ENCODE data around the gene SPDEF. TPM values are rescaled to one million over a fixed set of nuclear protein-coding genes. Genes with fewer than 3 reads are reported as not detected.

Gene SPDEF
- total and polyA plus RNA-seq, 10 of the 15 experiments (the other 5 are each of a cell fraction or from before 2014, with no cell fraction given): not detected

- RAD21 ChIA-PET (ENCODE audit: unreplicated experiment): no interaction called here
- no peak overlapping the region for H2AFZ ChIP-seq (ENCODE audit: control insufficient read depth, low read depth, low read length)
- no peak overlapping the region for H3K4me2 ChIP-seq (ENCODE audit: control insufficient read depth, insufficient read depth)
- no peaks in the 10 kb centered on the region for H3K36me3 ChIP-seq (ENCODE audit: control insufficient read depth in 2 of 2, insufficient read depth in 2 of 2, low read length in 1 of 2)
- SMC1A ChIA-PET (ENCODE audit: uncharacterized antibody, unreplicated experiment): interaction anchor here (0.8 to 1.1 kb wide), 2 partner anchors 33 to 190 kb away, joined by 3 read pairs; no protein-coding TSS in a partner anchor
- no TSS peak for BruUV-seq (replicated peaks)
- intact Hi-C loops (cut with micrococcal nuclease; ENCODE audit: unreplicated experiment): no loop called here
- no peak for TF ChIP-seq SMAD1 (IDR thresholded peaks at IDR 0.05; ENCODE audit: low read depth, partially characterized antibody)
- TF ChIP-seq EGR1 (IDR thresholded peaks at IDR 0.05; ENCODE audit: borderline replicate concordance in 1 of 2, low read depth in 2 of 2, low read length in 2 of 2): no peak
- no peak for TF ChIP-seq FOXK2 (IDR thresholded peaks at IDR 0.05)
- no peak for TF ChIP-seq ZBED1 (IDR thresholded peaks at IDR 0.05; ENCODE audit: borderline replicate concordance)
- no peak for TF ChIP-seq WRNIP1 (IDR thresholded peaks at IDR 0.05; ENCODE audit: borderline replicate concordance, low read depth, low read length)
- TF ChIP-seq TCF3 (IDR thresholded peaks at IDR 0.05; ENCODE audit: borderline replicate concordance, insufficient read depth, low read depth, low read length): no peak
- TF ChIP-seq STAT1 (conservative IDR thresholded peaks at IDR 0.05): no peak
- TF ChIP-seq PBX3 (IDR thresholded peaks at IDR 0.05; ENCODE audit: insufficient replicate concordance, low read depth, low read length): no peak
- no peak for TF ChIP-seq YY1 (IDR thresholded peaks at IDR 0.05; ENCODE audit: low read depth, low read length)
- no peak for TF ChIP-seq NR2F1 (conservative IDR thresholded peaks at IDR 0.05)
- no peak for TF ChIP-seq BCL3 (IDR thresholded peaks at IDR 0.05; ENCODE audit: borderline replicate concordance, insufficient read depth, low read depth, low read length, poor library complexity, severe bottlenecking)
- TF ChIP-seq NFIC (IDR thresholded peaks at IDR 0.05; ENCODE audit: low read depth, low read length): no peak
- no peaks in the 10 kb centered on the region; the same call in 1 of the 2 replicates for H4K20me1 ChIP-seq (ENCODE audit: control insufficient read depth, insufficient read depth)
- no peaks in the 10 kb centered on the region for H3K79me2 ChIP-seq (ENCODE audit: control insufficient read depth, insufficient read depth, low read length)
- no peak overlapping the region for H3K9ac ChIP-seq (ENCODE audit: control insufficient read depth, insufficient read depth, low read length)
- no peaks in the 10 kb centered on the region for H3K9me3 ChIP-seq (replicated peaks; ENCODE audit: control insufficient read depth, insufficient read depth, low read length)
- CTCF ChIA-PET: interaction anchor here (1.2 to 1.4 kb wide), 2 partner anchors 34 to 115 kb away, joined by 3 to 4 read pairs; no protein-coding TSS in a partner anchor
- H3K4me1 ChIP-seq (ENCODE audit: control insufficient read depth, insufficient read depth, low read length): no peaks in the 10 kb centered on the region
- no peak overlapping the region for H3K4me3 ChIP-seq
- ATAC-seq (no peak), FAIRE-seq (no peak), DNase-seq (ENCODE audit: low read depth, low spot score) (no peak)
- no peaks in the 10 kb centered on the region for H3K27me3 ChIP-seq (replicated peaks in 1 of 2; ENCODE audit: control insufficient read depth in 2 of 2, insufficient read depth in 2 of 2, low read length in 1 of 2)
- in situ Hi-C loops (cut with MboI): no loop called here
- POLR2A ChIA-PET: interaction anchor here (0.8 kb wide), 1 partner anchor 33 kb away, joined by 3 read pairs; no protein-coding TSS in a partner anchor
- H3K27ac ChIP-seq (ENCODE audit: control insufficient read depth, insufficient read depth): no peak overlapping the region
- WGBS (ENCODE audit: insufficient coverage, insufficient replicate concordance, low lambda C conversion rate, missing lambda C conversion rate): 21% methylated on average over 3 of the region's 3 CpGs
Measured at GRCh38 chr6:34575326-34575725, 19.2 kb upstream of the SPDEF start.

All from GM12878 (cell line).